HepG2 (cell line): ENCODE results near the gene KIF2C. TPM values are rescaled to one million over a fixed set of nuclear protein-coding genes. Genes with fewer than 3 reads are reported as not detected.

Source experiments
- AFF4 ChIP-seq: sonication (generic); formaldehyde crosslinking; IDR thresholded peaks from 2 replicates; pipeline ENCODE4 v1.4.0; 2020; ENCODE audit warnings: missing genetic modification reagents
- ELF4 ChIP-seq: sonication (generic); formaldehyde crosslinking; IDR thresholded peaks from 2 replicates; pipeline ENCODE4 v1.5.0; 2020; ENCODE audit warnings: missing genetic modification reagents, mild to moderate bottlenecking, moderate library complexity, borderline replicate concordance
- KAT7 ChIP-seq: IDR thresholded peaks from 2 replicates; pipeline ENCODE4 v1.6.1; 2018; ENCODE audit warnings: borderline replicate concordance, missing compliant biosample characterization
- PAWR ChIP-seq: sonication (generic); formaldehyde crosslinking; IDR thresholded peaks from 2 replicates; pipeline ENCODE4 v1.4.0; 2020; ENCODE audit warnings: missing genetic modification reagents, mild to moderate bottlenecking, borderline replicate concordance
- TMF1 ChIP-seq: sonication (generic); formaldehyde crosslinking; IDR thresholded peaks from 2 replicates; pipeline ENCODE4 v1.8.1; 2022; ENCODE audit warnings: low read depth, missing genetic modification reagents
- ZBTB10 ChIP-seq: sonication (generic); formaldehyde crosslinking; IDR thresholded peaks from 2 replicates; pipeline ENCODE4 v1.4.0; 2020; ENCODE audit warnings: missing genetic modification reagents, borderline replicate concordance
- ZBTB38 ChIP-seq: sonication (generic); formaldehyde crosslinking; IDR thresholded peaks from 2 replicates; pipeline ENCODE4 v1.5.1; 2020; ENCODE audit warnings: mild to moderate bottlenecking, missing genetic modification reagents
- ZBTB40 ChIP-seq, 2 experiments: fragments of 450-650 bp in 1 of 2; sonication (generic) in 1 of 2; formaldehyde crosslinking in 1 of 2; IDR thresholded peaks; 2 replicates each; pipeline versions ENCODE4 v1.6.1 to v1.8.0; 2016 to 2022; ENCODE audit warnings: antibody characterized with exemption in 1 of 2, mild to moderate bottlenecking in 1 of 2, missing genetic modification reagents in 1 of 2
- ZNF343 ChIP-seq: sonication (generic); formaldehyde crosslinking; IDR thresholded peaks from 2 replicates; pipeline ENCODE4 v1.4.0; 2020; ENCODE audit warnings: mild to moderate bottlenecking, missing genetic modification reagents
- ZNF367 ChIP-seq: sonication (generic); formaldehyde crosslinking; IDR thresholded peaks from 2 replicates; pipeline ENCODE4 v1.4.0; 2020; ENCODE audit warnings: missing genetic modification reagents, borderline replicate concordance
- ZNF510 ChIP-seq: sonication (generic); formaldehyde crosslinking; IDR thresholded peaks from 2 replicates; pipeline ENCODE4 v1.4.0; 2020; ENCODE audit warnings: low read depth, mild to moderate bottlenecking, missing genetic modification reagents
- polyA plus RNA-seq, 8 experiments: library from polyadenylated mRNA; depleted of rRNA in 3 of 8; stranded (reverse) in 7 of 8; unstranded in 1 of 8; fragments of >200 nt; fragmentation: Illumina TruSeq in 4 of 8; extraction: Trizol in 4 of 8; gene quantifications; 2 replicates each; pipeline versions ENCODE4 v1.2.1 to v1.2.3, GENCODE V29; 2011 to 2016; ENCODE audit warnings: low read depth in 4 of 8, missing spikeins in 1 of 8, mixed read lengths in 1 of 8; ENCODE audit not compliant: insufficient read depth in 1 of 8
- total RNA-seq, 5 experiments: library from RNA; depleted of rRNA; stranded (reverse); fragments of >200 nt; fragmentation: Illumina TruSeq; extraction: Trizol; gene quantifications; 2 replicates each; pipeline ENCODE4 v1.2.3, GENCODE V29; 2016; ENCODE audit warnings: low read depth in 1 of 5

KIF2C gene
- total and polyA plus RNA-seq, 2 of the 13 experiments (the other 11 are each of a cell fraction or from before 2014, with no cell fraction given): 29.7 to 53.7 TPM

DNA sequence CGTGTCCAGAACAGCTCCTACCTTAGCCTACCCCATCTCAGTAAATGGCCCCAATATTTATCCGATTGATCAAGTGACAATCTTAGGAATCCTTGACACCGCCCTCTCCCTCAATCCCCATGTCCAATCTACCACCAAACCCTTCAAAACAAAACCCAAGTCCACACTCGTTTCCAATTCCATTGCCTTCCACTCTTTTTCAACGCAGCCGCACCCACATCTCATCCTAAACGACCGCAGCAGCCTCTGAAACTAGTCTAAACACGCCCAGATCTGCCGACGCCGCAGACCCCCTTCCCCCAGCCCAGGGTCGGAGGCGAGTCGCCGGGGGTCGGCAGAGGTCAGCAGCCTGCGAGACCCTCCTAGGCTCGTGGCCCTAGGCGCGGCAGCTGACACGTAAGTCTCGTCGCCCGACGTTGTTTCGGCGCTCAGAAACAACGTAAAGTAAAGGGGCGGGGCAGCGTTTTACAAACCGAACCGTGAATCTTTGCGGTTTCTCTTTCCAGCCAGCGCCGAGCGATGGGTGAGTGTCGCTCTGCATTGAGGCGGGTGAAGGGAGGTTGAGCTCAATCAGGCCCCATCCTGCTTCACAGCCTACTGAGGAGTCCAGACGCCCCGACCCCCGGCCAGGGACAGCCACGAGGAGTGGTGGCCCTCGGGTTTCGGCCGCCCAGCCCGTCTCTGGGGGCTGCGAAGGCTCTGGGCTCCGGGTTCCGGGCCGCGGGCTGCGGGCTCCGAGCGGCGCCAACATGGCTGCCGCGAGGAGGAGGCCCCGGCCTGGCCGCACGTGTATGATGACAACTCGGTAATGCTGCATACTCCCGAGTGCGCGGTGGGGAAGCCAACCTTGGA lies 35.7 kb downstream of the KIF2C start, which contains the start of gene RPS8 (continued):
- TF ChIP-seq ZBTB40 (IDR thresholded peaks at IDR 0.05) (no peak), ZBTB40 (CRISPR knock-in tag; IDR thresholded peaks at IDR 0.05) (peak; percentile 41; the same call in 1 of the 2 replicates), ELF4 (CRISPR knock-in tag) (peak; percentile 83), ZNF510 (CRISPR knock-in tag) (no peak; the same call in 1 of the 2 replicates), ZNF367 (CRISPR knock-in tag) (peak; percentile 56; the same call in 1 of the 2 replicates), KAT7 (CRISPR knock-in tag) (peak; percentile 80), PAWR (CRISPR knock-in tag) (peak; percentile 60; the same call in 1 of the 2 replicates), ZBTB38 (CRISPR knock-in tag) (peak; percentile 77), AFF4 (CRISPR knock-in tag) (no peak), TMF1 (CRISPR knock-in tag) (peak; percentile 44; the same call in 1 of the 2 replicates), ZNF343 (CRISPR knock-in tag) (0 out of 2 replicates have a peak, but pooled peaks have one; percentile 63), ZBTB10 (CRISPR knock-in tag) (no peak)
